Measurements from ENCODE around the gene C13orf42. TPM values are rescaled to one million over a fixed set of nuclear protein-coding genes. Genes with fewer than 3 reads are reported as not detected.

The C13orf42 gene
- total and polyA plus RNA-seq, 2 donors (not counting 3 experiments of a cell fraction or from before 2014, with no cell fraction given) = not detected

GRCh38 chr13:51155776-51156515 is 44.9 kb upstream of the C13orf42 start:
- dilution Hi-C loops (cut with MboI; ENCODE audit: extremely low pct_ligation_motif_present, low sequenced_read_pairs) = no loop called here
- Histone ChIP-seq H3K4me3 (replicated peaks in 1 of 3; ENCODE audit: insufficient read depth in 1 of 3, low read depth in 1 of 3, low read length in 3 of 3) (no peak overlapping the region), H3K27ac (ENCODE audit: insufficient read depth, low read depth, low read length) (no peak overlapping the region), H3K4me2 (ENCODE audit: insufficient read depth, low read length) (no peak overlapping the region), H4K20me1 (replicated peaks; ENCODE audit: control insufficient read depth, extremely low read depth, insufficient read depth, low read length) (no peaks in the 10 kb centered on the region), H3K36me3 (ENCODE audit: control insufficient read depth in 2 of 2, extremely low read depth in 1 of 2, insufficient read depth in 2 of 2, low read length in 2 of 2) (no peaks in the 10 kb centered on the region), H3K4me1 (ENCODE audit: control insufficient read depth, extremely low read depth, insufficient read depth, low read length) (peaks cover 7% of the 10 kb centered on the region), H2AFZ (ENCODE audit: low read depth, low read length) (no peak overlapping the region), H3K9ac (replicated peaks; ENCODE audit: extremely low read depth, insufficient read depth, low read length) (no peak overlapping the region), H3K9me3 (replicated peaks; ENCODE audit: control insufficient read depth, insufficient read depth, low read length) (no peaks in the 10 kb centered on the region), H3K79me2 (ENCODE audit: control insufficient read depth, insufficient read depth, low read length) (no peaks in the 10 kb centered on the region), H3K27me3 (ENCODE audit: control insufficient read depth in 2 of 2, insufficient read depth in 2 of 2, low read length in 2 of 2) (no peaks in the 10 kb centered on the region), H3K9me1 (replicated peaks; ENCODE audit: control insufficient read depth, extremely low read depth, insufficient read depth, low read length) (no peaks in the 10 kb centered on the region)
- BruUV-seq (replicated peaks) = no TSS peak
- intact Hi-C loops (cut with micrococcal nuclease) = no loop called here
- no peak for DNase-seq (ENCODE audit: low read depth, low spot score)
- POLR2A ChIA-PET = no interaction called here
- CTCF ChIA-PET = interaction anchor here (3.6 to 10.6 kb wide), 3 partner anchors 30 to 131 kb away, joined by 16 to 378 read pairs (median 73); no protein-coding TSS in a partner anchor
- FAIRE-seq = no peak
- TF ChIP-seq JUN (IDR thresholded peaks at IDR 0.05; ENCODE audit: borderline replicate concordance, insufficient read depth, insufficient read length, low read depth) (no peak), MAX (IDR thresholded peaks at IDR 0.05; ENCODE audit: insufficient read depth, insufficient read length) (no peak), POLR2AphosphoS5 (IDR thresholded peaks at IDR 0.05; ENCODE audit: insufficient read depth, low read depth, low read length) (no peak), FOS (IDR thresholded peaks at IDR 0.05; ENCODE audit: borderline replicate concordance, insufficient read depth, low read length) (no peak)

- TF ChIP-seq GATA2 (IDR thresholded peaks at IDR 0.05; ENCODE audit: insufficient read depth, insufficient read length, low read depth, low read length) (no peak), POLR2A (IDR thresholded peaks at IDR 0.05; ENCODE audit: low read depth, low read length) (no peak), POLR2AphosphoS5 (IDR thresholded peaks at IDR 0.05; ENCODE audit: insufficient read depth, low read depth, low read length) (no peak), MYC (IDR thresholded peaks at IDR 0.05; ENCODE audit: low read depth, low read length) (no peak), MAX (IDR thresholded peaks at IDR 0.05; ENCODE audit: insufficient read depth, insufficient read length) (no peak), CTCF (IDR thresholded peaks at IDR 0.05; ENCODE audit: extremely low read depth in 1 of 2, insufficient read depth in 1 of 2, low read depth in 1 of 2, low read length in 2 of 2) (no peak)
- Histone ChIP-seq H2AFZ (ENCODE audit: low read depth, low read length) (no peak overlapping the region), H3K79me2 (ENCODE audit: control insufficient read depth, insufficient read depth, low read length) (no peaks in the 10 kb centered on the region), H3K9me1 (replicated peaks; ENCODE audit: control insufficient read depth, extremely low read depth, insufficient read depth, low read length) (no peaks in the 10 kb centered on the region), H3K4me3 (replicated peaks in 1 of 3; ENCODE audit: insufficient read depth in 1 of 3, low read depth in 1 of 3, low read length in 3 of 3) (no peak overlapping the region), H3K27ac (ENCODE audit: insufficient read depth, low read depth, low read length) (no peak overlapping the region), H4K20me1 (replicated peaks; ENCODE audit: control insufficient read depth, extremely low read depth, insufficient read depth, low read length) (no peaks in the 10 kb centered on the region), H3K36me3 (ENCODE audit: control insufficient read depth in 2 of 2, extremely low read depth in 1 of 2, insufficient read depth in 2 of 2, low read length in 2 of 2) (no peaks in the 10 kb centered on the region), H3K9me3 (replicated peaks; ENCODE audit: control insufficient read depth, insufficient read depth, low read length) (no peaks in the 10 kb centered on the region), H3K9ac (replicated peaks; ENCODE audit: extremely low read depth, insufficient read depth, low read length) (no peak overlapping the region), H3K4me1 (ENCODE audit: control insufficient read depth, extremely low read depth, insufficient read depth, low read length) (peaks cover 7% of the 10 kb centered on the region), H3K4me2 (ENCODE audit: insufficient read depth, low read length) (no peak overlapping the region), H3K27me3 (ENCODE audit: control insufficient read depth in 2 of 2, insufficient read depth in 2 of 2, low read length in 2 of 2) (no peaks in the 10 kb centered on the region)
- dilution Hi-C loops (cut with MboI; ENCODE audit: extremely low pct_ligation_motif_present, low sequenced_read_pairs) (no loop called here), intact Hi-C loops (cut with micrococcal nuclease) (no loop called here)
- ChIA-PET POLR2A (no interaction called here), CTCF (interaction anchor here (1.0 to 10.6 kb wide), 3 partner anchors 11 to 132 kb away, joined by 5 to 378 read pairs (median 73); no protein-coding TSS in a partner anchor)
- FAIRE-seq (no peak), DNase-seq (ENCODE audit: low read depth, low spot score) (no peak)
- no TSS peak for BruUV-seq (replicated peaks)
Measured at GRCh38 chr13:51155161-51155560, 44.1 kb upstream of the C13orf42 start.
